Stomach smooth muscle (tissue), 2 donors: ENCODE data around the gene UCK2.
A peak's percentile ranks its signal among the peaks of the same experiment; 100 is the strongest.

Experiments
- H3K27ac ChIP-seq: one replicate; pipeline ENCODE4 v1.7.0; 2013; ENCODE audit warnings: mild to moderate bottlenecking, low read length, inconsistent platforms
- H3K27me3 ChIP-seq, 2 donors: one replicate each; pipeline ENCODE4 v1.7.0; 2013; ENCODE audit warnings: low read length in 2 of 2; ENCODE audit not compliant: insufficient read depth in 2 of 2, control insufficient read depth in 1 of 2
- H3K36me3 ChIP-seq, 2 donors: one replicate each; pipeline ENCODE4 v1.7.0; 2013; ENCODE audit warnings: low read length in 2 of 2; ENCODE audit not compliant: control insufficient read depth in 2 of 2, insufficient read depth in 2 of 2
- H3K4me1 ChIP-seq: one replicate; pipeline ENCODE4 v1.7.0; 2013; ENCODE audit warnings: low read length; ENCODE audit not compliant: control insufficient read depth, insufficient read depth
- H3K4me3 ChIP-seq, 2 donors: one replicate each; pipeline ENCODE4 v1.7.0; 2013; ENCODE audit warnings: low read length in 2 of 2
- H3K9ac ChIP-seq, 2 donors: one replicate each; pipeline ENCODE4 v1.7.0; 2013; ENCODE audit warnings: low read length in 2 of 2, mild to moderate bottlenecking in 1 of 2
- H3K9me3 ChIP-seq, 2 donors: one replicate each; pipeline ENCODE4 v1.7.0; 2013; ENCODE audit warnings: low read length in 2 of 2; ENCODE audit not compliant: control insufficient read depth in 2 of 2
- donor health status: healthy.
- donor health status: Pancreatic carcinoma.

The UCK2 gene

DNA sequence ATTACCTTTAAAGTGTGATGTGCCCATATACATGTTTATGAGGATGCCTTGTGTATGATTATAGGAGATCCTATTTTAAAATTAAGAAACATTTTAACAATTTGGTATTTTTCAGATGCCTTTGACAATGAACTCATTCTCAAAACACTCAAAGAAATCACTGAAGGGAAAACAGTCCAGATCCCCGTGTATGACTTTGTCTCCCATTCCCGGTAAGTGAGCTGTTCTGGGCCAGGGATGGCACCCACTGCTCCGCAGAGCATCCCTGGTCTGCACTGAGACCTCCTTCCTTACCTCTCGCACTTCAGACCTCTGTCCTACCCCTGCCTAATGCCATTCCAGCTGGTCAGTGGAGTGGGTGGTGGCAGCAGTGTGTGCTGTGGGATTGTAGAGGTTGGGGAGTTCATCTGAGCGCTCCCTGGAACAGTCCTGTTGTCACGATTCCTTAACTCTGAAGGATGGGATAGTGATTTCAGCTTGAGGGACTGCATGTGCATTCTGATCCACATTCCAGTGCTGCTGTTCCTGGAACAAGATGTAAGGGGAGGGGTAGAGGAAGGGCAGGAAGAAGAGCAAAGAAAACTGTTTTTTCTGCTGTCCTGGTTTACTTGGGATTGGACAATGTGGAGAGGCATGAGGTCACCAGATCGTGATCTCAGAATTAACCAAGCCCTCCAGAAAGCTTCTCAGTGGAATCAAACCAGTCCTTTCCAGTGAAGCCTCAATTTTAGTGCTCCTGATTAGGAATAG lies 63.9 kb downstream of the UCK2 start:
- H3K9me3 ChIP-seq: no peaks in the 10 kb centered on the region
- no peak overlapping the region for H3K4me3 ChIP-seq
- H3K36me3 ChIP-seq: peaks cover 7 to 20% of the 10 kb centered on the region in 2 donors
- no peak overlapping the region for H3K27ac ChIP-seq
- no peak overlapping the region for H3K9ac ChIP-seq
- no peaks in the 10 kb centered on the region for H3K4me1 ChIP-seq
- H3K27me3 ChIP-seq: no peaks in the 10 kb centered on the region

DNA sequence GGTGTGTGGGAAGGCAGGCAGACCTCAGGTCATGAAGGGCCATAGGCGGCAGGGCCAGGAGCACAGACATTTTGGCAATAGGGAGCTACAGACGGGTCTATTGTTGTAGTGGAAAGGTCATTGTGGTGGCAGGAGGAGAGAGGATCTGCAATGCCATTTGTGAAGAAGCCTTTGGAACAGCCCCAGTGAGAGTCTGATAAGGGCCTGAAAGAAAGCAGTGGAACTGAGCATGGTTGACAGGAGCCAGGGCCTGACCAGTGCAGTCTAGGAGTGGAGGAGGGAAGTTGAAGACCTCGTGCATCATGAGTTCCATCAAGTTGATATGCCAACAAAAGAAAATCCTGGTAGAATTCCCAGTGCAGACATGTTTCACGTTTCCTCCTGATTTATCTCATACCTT lies 65.5 kb downstream of the UCK2 start:
- Histone ChIP-seq H3K9ac (no peak overlapping the region), H3K9me3 (no peaks in the 10 kb centered on the region), H3K27ac (no peak overlapping the region), H3K36me3 (peaks cover 7 to 20% of the 10 kb centered on the region in 2 donors), H3K4me1 (no peaks in the 10 kb centered on the region), H3K27me3 (no peaks in the 10 kb centered on the region), H3K4me3 (no peak overlapping the region)

GRCh38 chr1:165893507-165893906 lies 66.1 kb downstream of the UCK2 start:
- Histone ChIP-seq H3K4me1 (peaks cover 3% of the 10 kb centered on the region), H3K27ac (no peak overlapping the region), H3K27me3 (no peaks in the 10 kb centered on the region), H3K9me3 (no peaks in the 10 kb centered on the region), H3K36me3 (peaks cover 7 to 20% of the 10 kb centered on the region in 2 donors), H3K9ac (no peak overlapping the region), H3K4me3 (no peak overlapping the region)

- Histone ChIP-seq H3K4me1 (peaks cover 12% of the 10 kb centered on the region), H3K36me3 (peaks cover 7 to 20% of the 10 kb centered on the region in 2 donors), H3K27me3 (no peaks in the 10 kb centered on the region), H3K4me3 (no peak overlapping the region), H3K9me3 (no peaks in the 10 kb centered on the region), H3K27ac (no peak overlapping the region), H3K9ac (no peak overlapping the region)
Observed at GRCh38 chr1:165894591-165894990, 67.2 kb downstream of the UCK2 start.

- Histone ChIP-seq H3K9ac (no peak overlapping the region), H3K4me1 (peaks cover 15% of the 10 kb centered on the region), H3K27ac (no peak overlapping the region)
Observed at GRCh38 chr1:165895451-165895871, 68.0 kb downstream of the UCK2 start.

DNA sequence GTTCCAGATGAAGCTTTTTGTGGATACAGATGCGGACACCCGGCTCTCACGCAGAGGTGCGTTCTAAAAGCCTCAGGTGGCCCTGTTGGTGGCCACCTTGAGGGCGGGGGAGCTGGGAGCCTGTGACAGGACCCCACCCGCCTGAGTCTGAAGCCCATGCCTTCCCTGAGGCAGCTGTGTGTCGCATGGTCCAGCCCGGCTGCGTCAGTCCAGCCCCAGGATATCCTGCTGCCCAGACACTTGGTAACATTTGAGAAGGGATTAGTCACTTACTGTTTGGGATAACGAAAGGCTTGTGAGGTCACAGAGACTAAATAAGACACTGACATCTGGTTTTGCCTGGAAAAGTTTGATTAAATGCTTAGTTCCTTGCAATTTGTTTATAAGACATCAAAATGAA lies 68.9 kb downstream of the UCK2 start:
- no peaks in the 10 kb centered on the region for H3K9me3 ChIP-seq
- no peaks in the 10 kb centered on the region for H3K27me3 ChIP-seq
- no peak overlapping the region for H3K9ac ChIP-seq
- peaks cover 3 to 19% of the 10 kb centered on the region in 2 donors for H3K36me3 ChIP-seq
- H3K27ac ChIP-seq: no peak overlapping the region
- peaks cover 15% of the 10 kb centered on the region for H3K4me1 ChIP-seq
- no peak overlapping the region for H3K4me3 ChIP-seq

More at GRCh38 chr1:165895451-165895871, 68.0 kb downstream of the UCK2 start:
- Histone ChIP-seq H3K36me3 (peaks cover 6 to 20% of the 10 kb centered on the region in 2 donors), H3K4me3 (no peak overlapping the region), H3K27me3 (no peaks in the 10 kb centered on the region), H3K9me3 (no peaks in the 10 kb centered on the region)

DNA sequence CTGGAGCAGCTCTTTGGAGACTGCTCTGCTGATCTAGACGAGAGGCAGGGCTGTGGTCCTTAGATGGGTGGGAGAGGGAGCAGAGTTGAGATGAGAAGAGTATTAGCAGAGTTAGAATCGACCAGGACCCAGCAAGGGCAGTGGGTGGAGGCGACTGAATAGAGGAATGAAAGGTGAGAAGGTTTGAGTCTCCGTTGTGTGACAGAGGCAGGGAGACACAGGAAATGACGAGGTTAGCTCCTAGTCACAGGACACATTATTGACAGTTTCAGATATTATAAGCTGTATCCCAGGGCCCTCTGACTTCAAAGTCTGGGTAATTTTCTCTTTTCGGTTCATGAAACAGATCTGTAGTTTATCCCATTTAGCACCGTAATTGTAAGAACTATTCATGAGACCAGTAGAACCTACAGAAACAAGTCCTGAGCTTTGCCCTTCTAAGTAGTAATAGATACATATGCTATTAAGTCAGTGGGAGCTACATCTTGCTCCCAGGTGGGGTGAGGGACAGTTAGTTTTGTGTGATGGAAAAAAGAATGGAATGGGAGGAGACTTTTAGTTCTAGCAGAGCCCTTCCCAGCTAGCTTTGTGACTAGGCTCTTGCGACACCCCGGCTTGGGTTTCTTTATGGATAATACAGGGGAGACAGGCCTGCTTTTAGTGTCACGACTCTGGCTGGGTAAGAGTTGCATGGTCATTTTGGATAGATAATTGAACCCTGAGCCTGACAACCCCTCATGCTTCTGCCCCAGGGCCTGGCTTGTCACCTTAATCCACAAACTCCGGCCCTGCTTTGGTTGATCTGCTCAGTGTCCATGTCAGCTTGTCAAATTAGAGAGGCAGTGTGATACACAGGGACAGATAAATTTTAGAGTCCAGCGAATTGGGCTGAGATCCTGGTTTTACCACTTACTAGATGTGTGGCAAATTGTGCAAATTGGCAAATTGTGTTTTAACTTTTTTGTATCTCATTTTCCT lies 70.2 kb downstream of the UCK2 start:
- Histone ChIP-seq H3K36me3 (peaks cover 0 to 8% of the 10 kb centered on the region in 2 donors), H3K9ac (no peak overlapping the region), H3K27me3 (no peaks in the 10 kb centered on the region), H3K27ac (no peak overlapping the region), H3K4me3 (no peak overlapping the region), H3K9me3 (no peaks in the 10 kb centered on the region), H3K4me1 (peaks cover 15% of the 10 kb centered on the region)

- peaks cover 3 to 5% of the 10 kb centered on the region in 2 donors for H3K36me3 ChIP-seq
- H3K9ac ChIP-seq: peak overlapping the region in 1 of 2 donors; percentile 42
- H3K4me1 ChIP-seq: peaks cover 15% of the 10 kb centered on the region
- no peaks in the 10 kb centered on the region for H3K9me3 ChIP-seq
- no peak overlapping the region for H3K4me3 ChIP-seq
- no peaks in the 10 kb centered on the region for H3K27me3 ChIP-seq
- no peak overlapping the region for H3K27ac ChIP-seq
Observed at GRCh38 chr1:165898837-165899236, 71.4 kb downstream of the UCK2 start.

GRCh38 chr1:165899461-165899941 lies 72.1 kb downstream of the UCK2 start:
- Histone ChIP-seq H3K27ac (no peak overlapping the region), H3K36me3 (peaks cover 3 to 5% of the 10 kb centered on the region in 2 donors), H3K4me1 (peaks cover 15% of the 10 kb centered on the region), H3K9ac (no peak overlapping the region), H3K27me3 (no peaks in the 10 kb centered on the region), H3K9me3 (no peaks in the 10 kb centered on the region), H3K4me3 (no peak overlapping the region)

DNA sequence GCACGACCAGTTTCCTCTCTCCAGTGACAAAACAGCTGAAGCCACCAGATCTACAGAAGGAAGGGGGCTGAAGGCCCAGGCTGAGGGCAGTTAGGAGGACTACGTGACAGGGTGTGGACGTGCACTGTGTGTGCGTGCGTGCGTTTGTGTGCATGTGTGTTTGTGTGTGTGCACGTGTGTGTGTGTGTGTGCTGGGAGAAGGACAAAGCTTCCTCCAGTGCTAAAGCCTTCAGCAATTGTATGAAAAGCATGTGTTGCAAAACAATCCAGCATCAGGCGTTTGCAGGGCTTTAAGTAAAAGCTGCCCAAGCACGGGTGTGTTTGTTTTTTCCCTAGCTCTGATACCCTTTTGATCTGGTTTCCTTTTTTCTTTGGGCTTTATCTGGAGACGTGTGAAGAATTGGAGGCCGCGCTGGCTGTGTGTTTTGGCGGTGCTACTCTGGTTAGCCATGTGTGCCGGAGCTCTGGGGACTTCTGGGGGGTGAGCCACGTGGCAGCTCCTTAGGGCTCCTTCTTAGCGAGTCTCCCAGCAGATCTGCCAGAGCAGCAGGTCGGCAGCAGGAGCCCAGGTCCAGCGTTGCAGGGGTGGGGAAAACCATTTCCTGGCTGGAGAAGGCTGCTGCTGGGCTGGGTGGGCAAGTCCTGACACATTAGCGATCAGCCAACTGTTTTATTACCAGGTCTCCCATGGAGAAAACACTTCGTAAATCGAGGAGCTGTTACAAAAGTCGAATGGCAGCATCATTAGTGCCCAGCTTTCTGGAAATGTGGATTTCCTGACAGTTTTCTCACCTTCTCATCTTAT lies 73.4 kb downstream of the UCK2 start:
- H3K9me3 ChIP-seq: no peaks in the 10 kb centered on the region
- no peak overlapping the region for H3K4me3 ChIP-seq
- no peak overlapping the region for H3K9ac ChIP-seq
- no peak overlapping the region for H3K27ac ChIP-seq
- no peaks in the 10 kb centered on the region for H3K27me3 ChIP-seq
- H3K4me1 ChIP-seq: peaks cover 15% of the 10 kb centered on the region
- peaks cover 3 to 6% of the 10 kb centered on the region in 2 donors for H3K36me3 ChIP-seq
